Activated CD8-positive, alpha-beta memory T cell treated with anti-CD3 and anti-CD28 coated beads for 36 hours (primary cell): ENCODE data around the gene DENND2A. TPM values are rescaled to one million over a fixed set of nuclear protein-coding genes. Genes with fewer than 3 reads are reported as not detected.
"Not testable (repeated sequence)": the region's sequence is repeated elsewhere in the genome, so short reads cannot be mapped to it uniquely, and the experiment has no call there.

ENCODE experiments used
- CTCF ChIA-PET: fragments of 350-600 bp; sonication (Branson Sonifier 250); formaldehyde crosslinking; loops from one replicate; lab custom pipeline; 2021; ENCODE audit warnings: antibody characterized with exemption; lab: Charles Lee
- POLR2A ChIA-PET: fragments of 350-600 bp; sonication (Branson Sonifier 250); formaldehyde crosslinking; loops from one replicate; lab custom pipeline; 2021; ENCODE audit warnings: antibody characterized with exemption; lab: Charles Lee
- total RNA-seq, 2 experiments: library from RNA; stranded (reverse); gene quantifications; one replicate each; pipeline ENCODE4 v1.2.3, GENCODE V29; 2021

Gene DENND2A, protein sequence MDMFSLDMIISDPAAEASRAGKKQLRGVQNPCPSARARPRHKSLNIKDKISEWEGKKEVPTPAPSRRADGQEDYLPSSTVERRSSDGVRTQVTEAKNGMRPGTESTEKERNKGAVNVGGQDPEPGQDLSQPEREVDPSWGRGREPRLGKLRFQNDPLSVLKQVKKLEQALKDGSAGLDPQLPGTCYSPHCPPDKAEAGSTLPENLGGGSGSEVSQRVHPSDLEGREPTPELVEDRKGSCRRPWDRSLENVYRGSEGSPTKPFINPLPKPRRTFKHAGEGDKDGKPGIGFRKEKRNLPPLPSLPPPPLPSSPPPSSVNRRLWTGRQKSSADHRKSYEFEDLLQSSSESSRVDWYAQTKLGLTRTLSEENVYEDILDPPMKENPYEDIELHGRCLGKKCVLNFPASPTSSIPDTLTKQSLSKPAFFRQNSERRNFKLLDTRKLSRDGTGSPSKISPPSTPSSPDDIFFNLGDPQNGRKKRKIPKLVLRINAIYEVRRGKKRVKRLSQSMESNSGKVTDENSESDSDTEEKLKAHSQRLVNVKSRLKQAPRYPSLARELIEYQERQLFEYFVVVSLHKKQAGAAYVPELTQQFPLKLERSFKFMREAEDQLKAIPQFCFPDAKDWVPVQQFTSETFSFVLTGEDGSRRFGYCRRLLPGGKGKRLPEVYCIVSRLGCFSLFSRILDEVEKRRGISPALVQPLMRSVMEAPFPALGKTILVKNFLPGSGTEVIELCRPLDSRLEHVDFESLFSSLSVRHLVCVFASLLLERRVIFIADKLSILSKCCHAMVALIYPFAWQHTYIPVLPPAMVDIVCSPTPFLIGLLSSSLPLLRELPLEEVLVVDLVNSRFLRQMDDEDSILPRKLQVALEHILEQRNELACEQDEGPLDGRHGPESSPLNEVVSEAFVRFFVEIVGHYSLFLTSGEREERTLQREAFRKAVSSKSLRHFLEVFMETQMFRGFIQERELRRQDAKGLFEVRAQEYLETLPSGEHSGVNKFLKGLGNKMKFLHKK
- total RNA-seq = not detected

- POLR2A ChIA-PET = interaction anchor here (0.6 kb wide), 1 partner anchor 189 kb away, joined by 3 read pairs; no protein-coding TSS in a partner anchor
Observed at GRCh38 chr7:140640727-140641523, at the start of gene DENND2A. Gene DENND2A, minus strand, starts transcription at chr7:140640813. Its CDS starts 38,416 bp downstream, at chr7:140602397.

DNA sequence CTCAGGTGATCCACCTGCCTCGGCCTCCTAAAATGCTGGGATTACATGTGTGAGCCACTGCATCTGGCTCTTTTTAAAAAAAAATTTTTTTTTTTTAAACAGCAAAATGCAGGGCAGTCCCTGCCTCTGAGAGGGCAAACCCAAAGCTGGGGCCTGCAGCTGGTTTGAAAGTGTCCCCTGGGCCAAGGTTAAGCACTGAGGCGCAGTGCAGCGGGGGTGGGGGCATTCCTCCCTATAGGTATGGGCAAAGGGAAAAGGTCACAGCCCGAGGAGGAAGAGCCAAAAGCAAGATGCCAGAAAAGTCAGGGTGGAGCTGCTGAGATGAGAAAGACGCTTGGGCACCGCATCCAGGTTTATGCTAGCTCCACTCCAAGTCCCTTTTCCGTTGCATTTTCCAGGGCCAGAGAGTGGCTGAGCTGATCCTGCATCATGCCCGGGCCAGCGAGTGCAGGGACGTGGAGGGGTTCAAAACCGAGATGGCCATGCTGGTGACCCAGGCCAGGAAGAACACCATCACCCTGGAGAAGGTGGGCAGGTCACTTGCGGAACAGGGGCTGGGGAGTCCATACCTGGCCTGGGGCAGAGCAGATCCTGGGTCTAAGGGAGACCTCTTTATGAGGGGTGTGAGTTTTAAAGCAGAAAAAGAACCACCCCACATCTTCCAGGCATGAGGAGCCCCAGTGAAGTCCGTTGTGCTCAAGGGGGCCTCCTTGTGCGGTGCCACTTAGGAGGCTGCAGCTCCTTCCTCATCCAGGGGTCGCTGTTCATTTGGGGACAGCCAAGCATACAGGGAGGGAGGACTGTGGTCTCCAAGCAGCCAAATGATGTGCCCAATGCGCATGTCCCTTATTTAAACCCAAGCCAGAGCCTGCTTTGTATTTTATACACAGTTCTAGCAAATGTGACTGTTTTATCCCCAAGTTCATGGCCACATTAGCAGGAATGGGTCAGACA lies 48.9 kb upstream of the DENND2A start:
- ChIA-PET CTCF (interaction anchor here (0.8 kb wide), 1 partner anchor 13 kb away, joined by 3 read pairs; no protein-coding TSS in a partner anchor), POLR2A (no interaction called here)

More at GRCh38 chr7:140640727-140641523, at the start of gene DENND2A:
- CTCF ChIA-PET = interaction anchor here (2.9 kb wide), 1 partner anchor 12 kb away, joined by 14 read pairs; no protein-coding TSS in a partner anchor

- ChIA-PET POLR2A (no interaction called here), CTCF (no interaction called here)
Observed at GRCh38 chr7:140688341-140688740, 47.7 kb upstream of the DENND2A start.

GRCh38 chr7:140686921-140687320 lies 46.3 kb upstream of the DENND2A start:
- CTCF ChIA-PET = no interaction called here

DNA sequence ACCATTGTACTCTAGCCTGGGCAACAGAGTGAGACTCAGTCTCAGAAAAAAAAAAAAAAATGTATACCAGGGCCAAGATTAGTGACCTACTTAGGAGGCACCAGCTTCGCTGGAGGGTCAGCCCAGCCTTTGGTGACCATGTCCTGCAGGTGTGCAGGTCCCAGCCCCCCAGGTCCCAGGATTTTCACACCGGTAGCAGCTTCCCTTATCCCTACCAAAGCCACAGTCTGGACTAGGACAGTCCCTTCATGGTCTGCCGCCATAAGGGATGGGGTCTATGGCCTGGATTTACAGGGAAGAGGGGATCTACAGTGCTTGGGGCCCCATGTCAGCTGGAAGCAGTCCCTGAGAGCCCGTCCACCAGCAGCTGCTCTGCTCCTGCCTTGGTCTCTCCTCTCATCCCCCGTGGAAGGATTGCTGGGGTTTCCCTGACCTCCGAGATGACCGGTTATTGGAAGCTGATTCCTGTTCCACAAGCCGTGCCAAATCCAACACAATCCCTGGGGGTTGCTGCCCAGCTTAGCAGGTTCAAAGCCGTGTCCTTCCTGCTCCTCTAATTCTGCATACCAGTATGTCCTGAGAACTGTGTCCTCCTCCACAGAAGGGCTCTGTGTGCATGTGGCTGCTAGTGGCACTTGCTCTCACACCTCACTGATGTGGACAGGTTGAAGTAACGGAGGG lies 44.9 kb upstream of the DENND2A start:
- ChIA-PET POLR2A (no interaction called here), CTCF (interaction anchor here (0.8 to 1.3 kb wide), 2 partner anchors 11 to 12 kb away, joined by 3 to 4 read pairs; partner anchors contain the start of gene NDUFB2)

More at GRCh38 chr7:140686921-140687320, 46.3 kb upstream of the DENND2A start:
- POLR2A ChIA-PET = no interaction called here

DNA sequence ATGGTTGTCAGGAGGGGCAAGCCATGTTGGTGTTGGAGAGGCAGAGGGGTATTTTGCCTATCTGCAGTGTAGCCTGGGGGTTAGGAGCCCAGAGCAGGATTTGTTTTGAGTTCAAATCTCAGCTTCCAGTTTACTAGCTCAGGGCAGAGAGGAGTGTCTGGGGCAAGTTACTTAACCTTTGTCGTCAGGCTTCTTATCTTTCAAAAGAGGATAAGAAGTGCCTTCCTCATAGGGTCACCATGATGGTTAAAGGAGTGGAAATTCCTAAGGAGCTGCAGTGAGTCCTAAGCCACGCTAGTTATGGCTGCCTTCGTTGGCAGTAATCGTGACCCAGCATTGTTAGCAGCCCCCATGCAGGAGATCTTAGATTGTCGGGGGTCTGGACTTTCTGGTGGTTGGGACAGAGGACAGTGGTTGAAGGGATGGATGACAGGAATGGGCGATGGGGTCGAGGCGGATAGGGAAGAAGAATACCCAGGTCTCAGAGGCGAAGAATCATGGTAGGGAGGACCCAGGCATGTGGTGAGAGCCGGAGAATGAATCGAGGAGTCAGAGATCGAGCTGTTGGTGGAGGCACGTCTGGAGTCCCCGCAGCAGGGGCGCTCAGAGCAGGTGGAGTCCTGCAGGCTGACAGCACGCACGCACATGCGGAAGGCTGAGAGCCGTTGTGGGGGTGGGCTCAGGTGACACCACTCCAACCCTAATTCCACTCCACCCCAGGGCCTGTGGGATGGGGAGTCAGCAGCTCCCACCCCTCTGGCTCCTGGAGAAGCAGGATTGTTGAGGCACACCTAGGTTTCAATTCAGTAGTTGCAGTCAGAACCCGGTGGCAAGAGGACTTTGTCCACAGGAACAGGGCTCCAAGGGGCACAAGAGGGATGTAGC lies 43.7 kb upstream of the DENND2A start:
- POLR2A ChIA-PET = interaction anchor here (0.6 kb wide), 1 partner anchor 12 kb away, joined by 14 read pairs; no protein-coding TSS in a partner anchor
- CTCF ChIA-PET = no interaction called here

GRCh38 chr7:140683657-140684056 lies 43.0 kb upstream of the DENND2A start:
- CTCF ChIA-PET = no interaction called here
- POLR2A ChIA-PET = no interaction called here

GRCh38 chr7:140681766-140682165 lies 41.2 kb upstream of the DENND2A start:
- CTCF ChIA-PET = no interaction called here
- POLR2A ChIA-PET = interaction anchor here (0.5 kb wide), 1 partner anchor 674 kb away, joined by 5 read pairs; no protein-coding TSS in a partner anchor

- POLR2A ChIA-PET = no interaction called here
- CTCF ChIA-PET = no interaction called here
Observed at GRCh38 chr7:140680886-140681285, 40.3 kb upstream of the DENND2A start.

GRCh38 chr7:140679186-140679585 lies 38.6 kb upstream of the DENND2A start:
- POLR2A ChIA-PET = no interaction called here
- CTCF ChIA-PET = interaction anchor here (0.6 kb wide), 1 partner anchor 46 kb away, joined by 3 read pairs; no protein-coding TSS in a partner anchor

DNA sequence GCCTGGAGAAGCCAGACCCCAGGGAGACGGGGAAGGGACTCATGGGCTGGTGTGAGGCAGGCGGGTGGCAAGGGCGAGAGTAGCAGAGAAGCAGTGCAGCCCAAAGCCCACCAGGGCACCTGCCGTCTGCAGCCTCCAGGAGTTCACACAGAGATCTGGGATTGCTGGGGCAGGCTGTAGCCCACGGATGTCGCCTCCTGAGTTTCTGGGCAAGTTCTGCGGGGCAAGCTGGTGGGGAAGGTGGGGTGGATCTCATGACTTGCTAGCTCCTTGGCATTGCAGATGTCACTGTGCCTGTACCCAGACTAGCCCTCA lies 38.2 kb upstream of the DENND2A start:
- POLR2A ChIA-PET = no interaction called here
- CTCF ChIA-PET = no interaction called here

DNA sequence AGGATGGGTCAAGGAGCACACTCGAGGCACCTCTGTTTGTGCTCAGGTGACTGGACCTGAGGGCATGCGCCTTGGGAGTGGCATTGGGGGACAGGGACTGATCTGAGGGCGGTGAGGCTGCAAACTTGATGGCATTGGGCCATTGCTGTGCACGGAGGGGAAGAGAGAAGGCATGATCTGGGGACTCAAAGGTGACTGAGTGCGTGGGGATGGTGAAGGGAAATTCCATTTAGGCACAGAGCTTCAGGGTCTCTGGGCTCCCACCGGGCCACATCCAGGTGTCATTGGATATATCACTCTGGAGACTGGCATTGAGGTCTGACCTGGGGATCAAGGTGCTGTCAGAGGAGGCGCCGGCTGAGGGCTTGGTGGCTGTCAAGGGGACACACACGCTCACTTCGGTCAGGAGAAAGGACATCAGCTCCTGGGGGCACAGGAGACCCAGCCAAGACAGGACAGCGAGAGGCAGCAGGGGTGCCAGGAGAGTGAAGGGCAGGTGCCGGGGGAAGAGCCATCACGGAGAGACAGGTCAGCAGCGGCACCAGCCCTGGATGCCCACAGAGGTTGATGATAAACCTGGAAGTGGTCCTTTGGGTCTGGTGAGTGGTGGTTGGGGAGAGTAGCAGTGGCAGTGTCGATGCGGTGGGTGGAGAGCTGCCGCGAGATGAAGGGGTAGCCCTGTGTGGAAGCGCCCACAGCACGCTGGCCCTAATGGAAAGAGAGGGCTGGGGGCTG lies 37.6 kb upstream of the DENND2A start:
- ChIA-PET POLR2A (no interaction called here), CTCF (no interaction called here)

GRCh38 chr7:140677496-140677895 lies 36.9 kb upstream of the DENND2A start:
- POLR2A ChIA-PET = no interaction called here
- CTCF ChIA-PET = no interaction called here

- POLR2A ChIA-PET, CTCF ChIA-PET: not testable (repeated sequence)
Observed at GRCh38 chr7:140676956-140677355, 36.3 kb upstream of the DENND2A start.

- CTCF ChIA-PET = interaction anchor here (0.8 kb wide), 1 partner anchor 13 kb away, joined by 3 read pairs; no protein-coding TSS in a partner anchor
- POLR2A ChIA-PET = no interaction called here
Observed at GRCh38 chr7:140676306-140676705, 35.7 kb upstream of the DENND2A start.
